RPMI8226 (cell line): ENCODE data around the gene ARMC12.

Experiments used
- DNase-seq: peaks from one replicate; pipeline ENCODE4 v3.0.0-alpha.2; 2015

Gene ARMC12

DNA sequence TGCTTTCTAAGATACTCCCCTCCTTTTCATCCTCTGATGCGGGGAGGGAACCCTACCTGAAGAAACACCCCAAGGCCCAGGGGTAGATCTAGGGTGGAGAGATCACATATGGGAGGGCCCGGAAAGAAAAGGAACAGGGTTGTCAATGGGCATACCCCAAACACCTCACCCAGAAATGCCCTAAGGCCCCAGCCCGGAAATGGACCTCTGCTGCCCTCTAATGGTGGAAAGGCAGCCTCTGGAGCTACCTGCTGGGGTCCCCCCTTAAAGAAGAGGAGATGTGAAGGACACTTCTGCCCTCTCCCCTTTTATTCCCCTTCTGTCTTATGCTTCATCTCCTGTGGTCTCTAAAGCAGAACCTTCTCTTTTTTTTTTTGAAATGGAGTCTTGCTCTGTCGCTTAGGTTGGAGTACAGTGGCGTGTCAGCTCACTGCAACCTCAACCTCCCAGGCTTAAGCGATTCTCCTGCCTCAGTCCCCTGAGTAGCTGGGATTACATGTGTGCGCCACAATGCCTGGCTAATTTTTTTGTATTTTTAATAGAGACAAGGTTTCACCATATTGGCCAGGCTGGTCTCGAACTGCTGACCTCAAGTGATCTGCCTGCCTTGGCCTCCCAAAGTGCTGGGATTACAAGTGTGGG, 458 bp upstream of the ARMC12 start:
- peak; percentile 75 for DNase-seq

DNA sequence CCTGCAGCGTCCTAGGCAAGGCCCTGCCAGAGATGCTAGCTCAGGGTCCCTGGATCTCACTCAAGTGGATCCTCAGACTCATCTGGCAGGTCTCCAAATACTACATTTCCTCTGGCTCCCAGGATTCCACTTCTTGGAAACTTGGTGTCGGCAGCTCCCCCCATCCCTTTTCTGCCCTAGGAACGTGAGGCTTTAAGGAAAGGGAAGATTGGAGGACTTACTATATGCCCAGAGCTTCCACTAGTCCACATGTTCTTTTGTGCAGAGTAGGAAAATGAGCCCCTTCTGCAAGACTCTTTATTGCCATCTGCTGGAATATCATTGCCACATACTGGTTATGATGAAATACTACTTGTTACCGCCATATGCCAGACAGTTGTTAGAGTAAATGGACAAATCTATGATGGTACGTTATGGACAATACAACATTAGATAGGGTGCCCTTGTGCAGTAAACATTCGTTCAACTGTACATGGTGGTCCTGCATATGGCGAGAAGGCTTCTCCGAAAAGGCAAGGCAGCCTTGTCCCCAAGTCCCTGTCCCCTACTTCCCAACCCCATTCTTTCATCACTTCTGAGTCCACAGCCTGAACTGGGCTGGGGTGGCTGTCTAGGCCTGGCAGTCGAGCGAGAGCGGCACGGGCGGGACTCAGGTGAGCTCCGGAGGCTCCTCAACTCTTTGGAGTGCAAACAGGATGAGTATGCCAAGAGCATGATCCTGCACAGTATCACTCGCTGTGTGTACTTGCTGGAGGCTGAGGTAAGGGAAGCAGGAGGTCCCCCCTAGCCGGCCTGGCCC, 780 bp downstream of the ARMC12 start:
- peak; percentile 80 for DNase-seq

DNA sequence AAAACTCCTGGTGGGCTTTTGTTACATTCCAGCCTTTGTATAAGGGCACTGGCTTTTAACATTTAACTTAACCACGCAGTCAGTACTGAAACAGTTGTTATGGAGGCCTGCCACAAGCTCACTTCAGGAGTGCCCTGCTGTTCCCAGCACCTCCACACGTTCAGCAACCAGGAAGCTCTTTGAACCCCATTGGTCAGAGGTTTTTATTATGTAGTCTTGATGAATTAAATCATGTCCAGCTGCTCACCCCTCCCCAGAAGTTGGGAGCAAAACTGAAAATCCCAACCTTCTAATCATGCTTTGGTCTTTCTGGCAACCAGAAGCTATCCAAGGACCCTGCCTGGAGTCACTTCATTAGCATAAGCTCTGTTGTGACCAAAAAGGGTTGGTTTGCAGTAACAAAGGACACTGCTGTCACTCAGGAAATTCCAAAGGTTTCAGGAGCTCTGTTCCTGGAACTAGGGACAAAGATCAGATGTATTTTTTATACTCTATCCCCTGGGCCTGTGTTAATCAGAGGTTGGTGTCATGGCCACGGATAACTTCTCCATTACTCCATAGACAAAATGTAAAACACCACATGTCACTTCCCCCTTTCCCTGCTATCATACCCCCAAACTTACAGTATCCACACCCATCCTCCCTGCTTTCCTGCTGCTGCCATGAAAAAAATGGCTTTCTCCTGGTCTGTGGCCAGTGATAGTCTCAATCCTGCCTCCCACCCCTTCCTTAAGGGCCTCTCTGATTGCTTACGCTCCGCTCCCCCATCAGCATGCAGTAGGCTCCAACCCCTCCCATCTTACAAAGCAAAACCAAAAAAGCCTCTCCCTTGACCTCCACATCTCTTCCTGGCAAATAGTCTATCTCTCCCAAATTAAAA, 3.1 kb downstream of the ARMC12 start:
- DNase-seq, result no peak

DNA sequence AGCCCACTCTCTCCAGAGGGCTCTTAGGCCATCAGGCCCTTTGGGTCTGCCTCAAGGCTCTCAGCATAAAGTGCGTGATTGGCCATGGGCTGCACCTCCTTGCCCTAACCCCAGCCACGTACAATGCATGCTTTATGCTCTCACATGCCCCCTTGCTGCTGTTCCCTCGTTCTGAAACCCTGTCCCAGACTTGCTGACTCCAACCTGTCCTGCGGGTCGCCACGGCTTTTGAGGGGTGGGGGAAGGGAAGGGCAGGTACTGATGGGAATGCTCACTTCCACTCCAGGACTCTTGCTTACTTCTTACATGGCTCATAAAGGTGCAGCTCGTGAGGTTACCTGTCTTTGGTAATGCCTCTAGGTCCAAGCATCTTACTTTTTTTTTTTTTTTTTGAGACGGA, 6.0 kb downstream of the ARMC12 start:
- no peak for DNase-seq

DNA sequence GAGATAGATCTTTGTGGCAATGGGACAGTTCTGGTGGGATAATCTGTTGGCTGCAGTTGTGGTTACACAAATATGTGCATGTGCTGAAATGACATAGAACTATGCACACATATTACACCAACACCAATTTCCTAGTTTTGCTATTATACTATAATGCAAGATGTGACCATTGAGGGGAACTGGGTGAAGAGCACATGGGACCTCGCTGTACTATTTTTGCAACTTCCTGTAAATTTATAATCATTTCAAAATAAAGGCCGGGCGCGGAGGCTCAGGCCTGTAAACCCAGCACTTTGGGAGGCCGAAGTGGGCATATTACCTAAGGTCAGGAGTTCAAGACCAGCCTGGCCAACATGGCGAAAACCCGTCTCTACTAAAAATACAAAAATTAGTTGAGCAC, 8.7 kb downstream of the ARMC12 start:
- DNase-seq, result no peak

DNA sequence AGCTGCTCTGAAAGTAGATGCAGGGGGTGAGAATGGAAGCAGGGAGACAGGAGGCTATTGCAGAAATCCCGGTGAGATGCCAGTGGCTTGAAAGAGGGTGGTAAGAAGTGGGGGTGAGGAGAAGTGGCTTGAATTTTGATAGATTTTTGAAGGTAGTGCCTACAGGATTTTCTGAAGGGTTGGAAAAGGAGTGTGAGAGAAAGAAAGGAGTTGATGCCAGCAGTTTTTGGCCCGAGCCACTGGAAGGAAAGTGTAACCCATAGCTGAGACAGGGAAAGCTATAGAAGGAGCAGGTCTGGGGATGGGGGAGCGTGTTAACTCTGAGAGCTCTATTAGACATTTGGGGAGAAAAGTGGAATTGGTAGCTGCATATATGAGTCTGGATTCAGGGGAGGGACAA, 9.7 kb downstream of the ARMC12 start:
- DNase-seq, result no peak

DNA sequence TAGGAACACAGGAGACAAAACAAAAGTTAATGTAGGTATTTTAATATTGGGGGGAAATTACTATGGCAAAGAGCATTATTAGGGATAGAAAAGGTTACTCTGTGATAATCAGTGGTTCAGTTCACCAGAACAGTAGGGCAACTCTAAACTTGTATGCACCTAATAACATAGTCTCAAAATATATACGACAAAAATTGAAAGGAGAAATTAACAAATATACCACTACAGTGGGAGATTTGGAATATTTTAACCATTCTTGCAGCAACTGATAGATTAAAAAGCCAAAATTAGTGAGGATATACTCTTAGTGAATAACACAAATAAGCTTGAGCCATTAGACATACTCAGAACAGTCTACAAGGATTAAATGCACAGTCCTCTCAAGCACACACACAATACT, 11.0 kb downstream of the ARMC12 start:
- no peak for DNase-seq

DNA sequence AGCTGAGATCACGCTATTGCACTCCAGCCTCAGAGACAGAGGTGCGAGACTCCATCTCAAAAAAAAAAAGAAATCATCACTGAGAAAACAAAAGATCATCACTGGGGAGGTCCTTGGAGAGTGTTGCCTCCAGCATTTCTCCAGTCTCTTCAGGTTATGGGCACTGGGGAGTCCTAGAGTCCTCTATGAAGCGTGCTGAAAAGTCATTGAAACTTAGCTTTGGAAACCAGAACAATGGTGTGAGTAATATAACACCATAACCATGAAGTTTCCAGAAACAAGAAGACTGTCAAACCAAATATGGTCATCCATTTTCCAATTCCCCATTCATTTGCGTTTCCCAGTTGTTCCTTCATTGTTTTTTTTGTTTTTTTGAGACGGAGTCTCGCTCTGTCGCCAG, 13.7 kb downstream of the ARMC12 start:
- DNase-seq, result no peak

DNA sequence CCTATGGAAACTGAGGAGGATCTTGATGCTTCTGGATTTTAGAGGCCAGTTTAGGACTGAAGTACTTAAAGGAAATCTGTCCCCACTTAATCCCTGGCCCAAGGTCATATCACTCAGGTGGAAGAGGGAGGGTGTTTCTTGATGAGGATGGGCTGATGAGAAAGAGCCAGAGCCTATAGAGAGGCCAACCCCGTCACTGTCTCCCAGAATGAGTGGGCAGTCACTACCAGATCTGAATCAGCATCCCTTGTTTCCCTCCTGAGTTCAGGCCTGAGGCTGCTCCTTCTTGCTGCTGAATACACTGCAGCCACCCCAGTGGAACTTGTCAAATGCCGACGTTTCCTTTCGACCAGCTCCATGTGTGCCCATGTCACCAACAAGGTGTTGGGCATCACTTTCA, 14.8 kb downstream of the ARMC12 start:
- DNase-seq, result no peak

DNA sequence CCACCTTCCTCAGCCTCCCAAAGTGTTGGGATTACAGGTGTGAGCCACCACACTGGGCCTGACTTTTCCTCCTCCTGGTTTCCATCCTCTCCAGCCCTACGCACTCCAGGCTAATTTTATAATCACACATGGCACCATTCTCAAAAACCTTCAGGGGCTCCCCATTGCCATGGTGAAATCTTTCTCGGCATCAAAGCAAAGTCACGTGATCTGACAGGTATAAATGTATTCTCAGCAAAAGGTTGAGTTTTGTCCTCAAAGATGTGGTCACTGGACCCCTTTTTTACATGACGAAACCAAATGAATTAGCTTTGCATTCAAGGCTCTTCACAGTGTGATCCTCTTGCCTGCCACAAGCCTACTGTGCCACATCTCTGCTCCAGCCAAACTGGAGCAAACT, 15.5 kb downstream of the ARMC12 start:
- no peak for DNase-seq

DNA sequence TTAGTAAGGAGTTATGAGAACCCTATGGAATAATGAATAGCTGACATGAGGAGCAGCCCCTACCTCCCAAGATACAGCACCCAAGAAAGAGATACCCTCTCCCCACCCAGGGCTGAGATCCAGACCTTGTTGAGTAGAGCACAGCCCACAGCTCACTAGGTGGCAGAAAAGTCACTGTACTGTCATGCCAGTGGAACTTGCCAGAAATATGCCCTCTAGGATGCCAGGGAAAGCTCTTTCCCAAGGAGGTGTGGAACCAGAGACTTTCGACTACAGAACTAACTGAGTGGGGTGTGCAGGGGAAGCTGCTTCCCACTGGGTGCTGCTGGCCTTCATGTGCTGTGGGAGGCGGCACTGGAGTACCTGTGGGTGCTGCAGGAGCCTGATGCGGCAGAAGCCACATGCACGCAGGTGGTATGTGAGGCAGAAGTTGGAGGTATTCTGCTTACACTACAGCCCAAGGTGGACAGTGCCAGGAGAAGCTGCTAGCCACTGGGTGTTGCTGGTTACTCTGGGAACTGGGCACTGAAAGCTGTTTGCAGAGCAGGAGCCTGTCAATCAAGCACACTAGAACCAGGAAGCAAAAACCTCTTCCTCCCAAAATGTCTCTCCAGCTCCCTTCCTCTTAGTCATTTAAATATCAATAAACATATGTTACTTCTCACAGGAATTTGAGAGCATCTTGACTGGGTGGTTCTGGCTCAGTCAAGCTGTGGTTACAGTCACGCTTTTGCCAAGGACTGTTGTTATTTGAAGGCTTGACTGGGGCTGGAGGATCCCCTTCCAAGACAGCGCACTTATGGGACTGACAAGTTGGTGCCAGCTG, 17.8 kb downstream of the ARMC12 start:
- DNase-seq, result no peak

DNA sequence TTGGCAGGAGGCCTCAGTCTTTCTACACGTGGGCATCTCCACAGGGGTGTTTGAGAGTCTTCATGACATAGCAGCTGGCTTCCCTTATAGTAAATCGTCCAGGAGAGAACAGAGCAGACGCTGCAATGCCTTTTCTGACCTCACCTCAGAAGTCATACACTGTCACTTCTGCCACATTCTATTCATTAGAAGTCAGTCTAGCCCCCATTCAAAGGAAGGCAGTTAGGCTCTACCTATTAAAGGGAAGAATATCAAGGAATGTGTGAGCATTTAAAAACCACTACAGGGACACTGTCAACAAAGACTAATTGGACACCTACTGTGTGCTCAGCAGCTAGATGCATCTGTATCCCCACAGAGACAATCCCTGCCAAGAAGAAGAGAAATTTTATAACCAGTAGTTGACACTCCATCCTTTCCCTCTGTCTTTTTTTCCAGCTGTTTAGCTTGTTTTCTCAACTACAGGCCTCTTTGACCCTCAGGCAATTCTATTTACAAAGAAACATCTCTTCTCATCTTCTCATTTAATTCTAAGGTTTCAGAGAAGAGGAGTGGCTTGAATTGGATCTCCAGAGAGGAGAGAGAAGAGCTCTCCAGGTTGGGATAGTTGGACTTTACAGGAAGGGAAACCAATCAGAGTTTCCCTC, 18.6 kb downstream of the ARMC12 start:
- DNase-seq, result peak; percentile 24

DNA sequence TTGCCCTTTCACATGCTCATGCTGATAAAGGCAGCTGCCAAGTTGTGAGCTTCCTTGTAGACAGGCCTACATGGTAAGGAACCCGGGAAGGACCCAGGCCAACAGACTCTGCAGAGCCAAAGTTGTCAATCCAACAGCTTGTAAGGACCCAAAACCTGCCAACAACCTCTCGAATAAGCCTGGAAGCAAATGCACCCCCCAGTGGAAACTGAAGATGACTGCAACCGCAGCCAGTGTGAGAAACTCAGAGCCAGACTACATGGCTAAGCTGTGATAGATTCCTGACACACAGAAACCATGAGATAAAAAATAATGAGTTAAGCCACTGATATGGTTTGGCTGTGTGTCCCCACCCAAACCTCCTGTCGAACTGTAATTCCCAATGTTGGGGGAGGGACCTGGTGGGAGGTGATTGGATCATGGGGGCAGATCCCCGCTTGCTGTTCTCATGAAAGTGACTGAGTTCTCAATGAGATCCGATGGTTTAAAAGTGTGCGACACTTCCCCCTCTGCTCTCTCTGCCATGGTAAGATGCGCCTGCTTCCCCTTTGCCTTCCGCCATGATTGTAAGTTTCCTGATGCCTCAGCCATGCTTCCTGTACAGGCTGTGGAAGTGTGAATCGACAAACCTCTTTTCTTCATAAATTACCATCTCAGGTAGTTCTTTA, 20.8 kb downstream of the ARMC12 start:
- peak; percentile 62 for DNase-seq

DNA sequence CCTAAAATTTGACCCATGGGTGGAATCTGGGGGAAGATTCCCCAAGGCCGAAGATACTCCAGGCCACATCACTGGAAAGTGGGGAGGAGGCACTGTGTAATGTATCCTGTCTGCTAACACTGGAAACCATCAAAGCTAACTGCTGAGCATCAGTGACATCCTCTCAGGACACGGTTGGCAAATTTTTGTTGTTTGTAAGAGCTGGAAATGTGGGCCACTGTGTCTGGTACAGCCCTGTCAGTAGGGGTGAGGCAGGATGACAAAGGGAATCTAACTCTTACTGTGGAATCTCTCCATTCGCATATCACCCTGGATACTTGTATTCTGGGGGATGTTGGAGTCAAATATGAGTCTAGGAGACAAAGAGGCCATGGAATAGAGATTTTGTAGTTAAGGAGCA, 22.6 kb downstream of the ARMC12 start:
- no peak for DNase-seq

DNA sequence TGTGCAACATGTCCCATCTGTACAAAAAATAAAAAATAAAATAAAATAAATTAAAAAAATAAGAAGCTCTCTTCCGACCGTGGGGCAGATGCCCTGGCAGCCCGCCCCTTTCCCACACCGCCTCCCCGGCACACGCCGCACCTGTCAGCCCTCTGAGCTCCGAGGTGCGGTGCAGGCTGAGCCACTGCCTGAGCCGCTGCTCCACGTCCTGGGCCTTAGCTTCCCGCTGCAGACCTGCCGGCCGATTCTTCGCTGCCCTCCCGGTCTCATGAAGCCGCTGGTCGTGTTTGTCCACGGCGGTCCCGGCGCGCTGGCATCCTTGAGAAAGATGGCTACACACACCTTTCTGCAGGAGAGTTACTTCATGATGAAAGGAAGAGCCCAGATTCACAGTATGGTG, 28.9 kb downstream of the ARMC12 start:
- no peak for DNase-seq

DNA sequence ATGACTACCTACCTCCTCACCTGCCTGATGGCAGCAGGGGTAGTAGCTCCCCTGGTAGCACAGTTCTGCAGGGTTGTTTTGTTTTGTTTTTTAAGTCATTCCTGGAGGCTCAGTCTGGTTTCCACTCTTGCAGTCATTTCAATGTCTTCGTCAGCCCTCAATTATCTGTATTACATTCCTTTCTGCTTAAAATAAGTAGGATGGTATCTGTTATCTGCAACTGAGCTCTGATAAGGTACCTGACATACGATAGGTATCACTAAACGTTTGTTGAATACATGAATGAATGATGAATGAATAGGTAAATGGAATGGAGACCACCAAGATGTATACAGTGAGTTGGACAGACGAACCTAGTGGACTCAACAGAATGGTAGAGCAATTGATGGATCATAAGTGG, 32.4 kb downstream of the ARMC12 start:
- no peak for DNase-seq

DNA sequence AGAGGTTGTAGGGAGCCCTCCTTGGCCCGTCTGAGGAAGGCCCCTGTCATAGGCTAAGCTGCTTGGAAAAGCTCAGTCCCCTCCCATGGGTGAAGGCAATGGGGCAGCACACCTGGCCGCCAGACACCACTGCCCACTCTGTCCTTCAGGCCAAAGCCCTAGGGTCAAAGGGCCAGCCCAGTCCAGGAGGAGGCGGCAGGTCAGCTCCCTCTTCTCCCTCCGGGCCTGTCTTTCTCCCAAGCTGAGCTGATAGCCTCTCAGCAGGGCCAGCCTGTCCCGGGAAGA, 34.5 kb downstream of the ARMC12 start:
- no peak for DNase-seq

DNA sequence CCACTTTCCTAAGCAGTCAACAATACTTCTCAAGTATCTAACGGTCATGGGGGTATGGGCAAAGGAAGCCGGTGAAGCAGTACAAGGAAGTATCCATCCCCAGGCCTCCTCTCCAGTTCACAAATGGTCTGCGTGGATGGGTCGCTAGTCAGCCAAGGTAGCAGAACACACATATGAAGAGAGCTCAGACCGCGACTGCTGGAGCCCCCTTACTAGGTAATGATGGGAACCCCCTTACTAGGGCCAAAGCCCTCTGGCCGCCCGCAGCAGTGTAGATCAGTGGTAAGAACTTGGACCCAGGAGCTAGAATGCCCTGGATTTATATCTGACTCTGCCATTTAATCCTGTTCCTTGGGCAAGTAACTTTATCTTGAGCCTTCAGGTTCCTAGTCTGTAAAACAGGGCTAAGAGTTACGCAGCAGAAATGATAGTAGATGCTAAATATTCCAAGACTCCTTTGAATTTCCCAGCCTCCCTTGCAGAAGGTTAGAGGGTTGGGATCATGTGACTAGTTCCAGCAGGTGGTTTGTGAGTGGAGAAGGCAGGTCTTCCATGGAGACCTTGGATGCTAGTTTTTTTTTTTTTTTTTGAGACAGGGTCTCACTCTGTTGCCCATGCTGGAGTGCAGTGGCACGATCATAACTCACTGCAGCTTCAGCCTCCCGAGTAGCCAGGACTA, 37.4 kb downstream of the ARMC12 start:
- DNase-seq, result no peak

DNA sequence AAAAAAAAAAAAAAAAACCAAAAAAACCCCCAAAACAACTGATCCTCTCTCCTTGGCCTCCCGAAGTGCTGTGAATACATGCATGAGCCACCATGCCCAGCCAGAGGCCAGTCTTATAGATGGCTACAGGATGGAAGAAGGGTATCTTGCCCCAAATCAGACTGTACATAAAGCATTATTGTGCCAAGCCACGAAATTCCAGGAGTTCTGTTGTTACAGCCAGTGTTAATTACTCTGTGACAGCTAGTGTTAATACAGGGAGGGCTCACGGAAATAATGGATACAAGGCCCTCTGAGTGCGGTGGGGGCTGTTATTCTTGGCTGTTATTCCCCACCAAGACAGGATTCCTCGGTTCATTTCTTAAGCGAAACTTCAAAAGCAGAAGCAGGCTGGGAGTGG, 38.2 kb downstream of the ARMC12 start:
- no peak for DNase-seq

DNA sequence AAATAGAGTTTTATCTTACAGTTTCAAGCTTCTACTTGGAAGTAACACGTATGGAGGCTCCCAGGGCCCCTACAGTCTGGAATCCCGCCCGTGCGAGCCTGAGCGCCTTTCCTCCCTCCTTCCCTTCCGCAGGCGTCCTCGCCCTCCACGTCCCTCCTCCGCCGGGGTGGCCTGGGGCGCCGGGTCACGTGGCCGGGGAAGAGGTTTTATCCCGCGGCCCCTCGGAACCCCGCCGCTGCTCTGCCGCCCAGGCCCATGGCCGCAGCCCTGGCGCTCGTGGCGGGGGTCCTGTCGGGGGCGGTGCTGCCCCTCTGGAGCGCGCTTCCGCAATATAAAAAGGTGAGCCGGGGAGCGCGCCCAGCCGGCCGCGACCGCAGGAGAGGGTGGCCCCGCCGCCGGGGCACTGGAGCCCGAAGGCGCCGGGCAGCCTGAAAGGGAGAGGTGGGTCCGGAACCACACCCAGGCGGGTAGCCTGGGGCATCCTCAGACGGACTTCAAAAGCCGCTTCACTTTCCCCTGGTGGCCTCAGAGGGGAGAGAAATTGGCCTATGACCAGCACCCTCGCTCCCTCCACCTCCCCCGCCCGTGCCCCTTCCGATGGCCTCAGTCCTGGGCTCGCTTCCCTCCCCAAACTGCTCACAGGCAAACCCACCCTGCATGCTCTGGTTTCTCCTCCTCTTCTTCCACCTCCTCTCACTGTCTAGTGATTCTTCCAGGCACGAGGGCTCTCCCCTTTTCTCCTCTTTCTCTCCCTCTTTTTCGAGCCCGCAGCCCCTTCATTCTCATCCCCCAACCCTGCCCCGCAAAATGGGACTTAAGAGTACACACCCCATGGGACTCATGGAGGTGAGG, 39.8 kb downstream of the ARMC12 start, which contains the start of gene CLPSL2:
CLPSL2 (plus strand) TSS at position 235 of the 852 bp plus-strand sequence; CDS start at position 256, 21 bp downstream.
- DNase-seq, result no peak
